AG10803 (cell line): ENCODE results near the gene ANKRD33B.

ENCODE experiments used
- DNase-seq: peaks from one replicate; pipeline ENCODE4 v3.0.0; 2010; ENCODE audit warnings: low read depth
- H3K4me3 ChIP-seq: 2 replicates; pipeline ENCODE4 v1.5.1; 2011; ENCODE audit warnings: mild to moderate bottlenecking, low read length, control low read depth
- TF ChIP-seq, protein P1 (sequence below): conservative IDR thresholded peaks from 2 replicates; pipeline ENCODE4 v1.5.1; 2011; ENCODE audit warnings: mild to moderate bottlenecking, low read length, control low read depth, inconsistent platforms

ANKRD33B gene

GRCh38 chr5:10668697-10669096 lies 104.8 kb downstream of the ANKRD33B start:
- no peak overlapping the region for H3K4me3 ChIP-seq
- TF ChIP-seq, protein P1, sequence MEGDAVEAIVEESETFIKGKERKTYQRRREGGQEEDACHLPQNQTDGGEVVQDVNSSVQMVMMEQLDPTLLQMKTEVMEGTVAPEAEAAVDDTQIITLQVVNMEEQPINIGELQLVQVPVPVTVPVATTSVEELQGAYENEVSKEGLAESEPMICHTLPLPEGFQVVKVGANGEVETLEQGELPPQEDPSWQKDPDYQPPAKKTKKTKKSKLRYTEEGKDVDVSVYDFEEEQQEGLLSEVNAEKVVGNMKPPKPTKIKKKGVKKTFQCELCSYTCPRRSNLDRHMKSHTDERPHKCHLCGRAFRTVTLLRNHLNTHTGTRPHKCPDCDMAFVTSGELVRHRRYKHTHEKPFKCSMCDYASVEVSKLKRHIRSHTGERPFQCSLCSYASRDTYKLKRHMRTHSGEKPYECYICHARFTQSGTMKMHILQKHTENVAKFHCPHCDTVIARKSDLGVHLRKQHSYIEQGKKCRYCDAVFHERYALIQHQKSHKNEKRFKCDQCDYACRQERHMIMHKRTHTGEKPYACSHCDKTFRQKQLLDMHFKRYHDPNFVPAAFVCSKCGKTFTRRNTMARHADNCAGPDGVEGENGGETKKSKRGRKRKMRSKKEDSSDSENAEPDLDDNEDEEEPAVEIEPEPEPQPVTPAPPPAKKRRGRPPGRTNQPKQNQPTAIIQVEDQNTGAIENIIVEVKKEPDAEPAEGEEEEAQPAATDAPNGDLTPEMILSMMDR, result no peak
- no peak for DNase-seq

DNA sequence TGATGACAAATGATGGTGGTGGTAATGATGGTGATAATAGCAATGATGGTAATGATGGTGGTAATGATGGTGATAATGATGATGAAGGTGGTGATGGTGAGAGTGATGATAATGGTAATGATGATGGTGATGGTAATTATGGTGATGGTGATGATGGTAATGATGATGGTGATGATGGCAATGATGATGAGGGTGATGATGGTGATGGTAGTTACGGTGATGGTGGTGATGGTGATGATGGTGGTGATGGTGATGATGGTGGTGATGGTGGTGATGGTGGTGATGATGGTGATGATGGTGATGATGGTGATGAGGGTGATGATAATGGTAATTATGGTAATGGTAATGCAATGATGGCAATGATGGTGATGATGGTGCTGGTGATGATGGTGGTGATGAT lies 106.1 kb downstream of the ANKRD33B start:
- TF ChIP-seq, protein P1, result no peak
- no peak overlapping the region for H3K4me3 ChIP-seq

DNA sequence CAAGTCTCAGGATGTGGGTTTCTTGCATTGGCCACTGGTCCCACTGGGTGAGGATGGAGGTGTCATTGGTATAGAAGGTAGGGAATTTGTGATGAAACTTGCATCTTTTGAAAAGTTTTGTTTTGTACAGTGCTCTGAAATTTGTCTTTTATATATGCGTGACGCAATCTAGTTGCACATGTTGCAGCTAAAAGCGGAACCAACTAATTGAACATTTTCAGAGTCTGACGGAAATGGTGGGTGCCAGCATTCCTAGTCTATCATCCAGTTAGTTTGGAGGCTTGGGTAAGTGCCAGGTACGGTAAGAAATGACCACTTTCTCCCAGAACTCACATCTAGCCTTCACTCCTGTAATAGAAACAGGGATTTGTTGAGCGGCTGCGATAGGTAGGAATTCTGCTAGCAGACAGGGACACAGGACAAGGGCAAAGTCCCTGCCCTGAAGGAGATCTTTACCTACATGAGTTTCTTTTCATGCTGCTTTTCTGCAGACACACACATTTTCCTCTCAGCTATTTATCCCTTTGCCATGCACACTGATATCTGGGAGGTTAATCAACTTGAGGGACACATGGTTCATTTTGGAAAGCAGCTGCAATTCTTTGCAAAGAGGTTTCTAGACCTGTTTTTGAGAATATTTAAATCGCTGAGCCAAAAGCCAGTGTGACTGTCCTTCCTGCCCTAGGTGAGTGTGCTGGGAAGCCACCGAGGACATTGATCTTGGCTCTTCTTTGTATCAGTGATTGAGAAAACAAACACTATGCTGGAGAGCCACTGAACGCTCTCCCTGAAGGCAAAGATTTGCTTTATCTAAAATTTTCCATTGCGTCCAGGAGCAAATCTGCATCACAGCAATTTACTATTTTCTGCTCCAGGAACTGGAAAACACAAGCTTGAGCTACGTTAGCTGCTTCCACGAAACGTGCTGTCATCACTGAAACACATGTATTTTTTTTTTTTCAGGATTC lies 107.5 kb downstream of the ANKRD33B start:
- no peak overlapping the region for H3K4me3 ChIP-seq
- TF ChIP-seq, protein P1, result no peak
- peak; percentile 66 for DNase-seq

More for the DNA sequence above, 106.1 kb downstream of the ANKRD33B start:
- no peak for DNase-seq

DNA sequence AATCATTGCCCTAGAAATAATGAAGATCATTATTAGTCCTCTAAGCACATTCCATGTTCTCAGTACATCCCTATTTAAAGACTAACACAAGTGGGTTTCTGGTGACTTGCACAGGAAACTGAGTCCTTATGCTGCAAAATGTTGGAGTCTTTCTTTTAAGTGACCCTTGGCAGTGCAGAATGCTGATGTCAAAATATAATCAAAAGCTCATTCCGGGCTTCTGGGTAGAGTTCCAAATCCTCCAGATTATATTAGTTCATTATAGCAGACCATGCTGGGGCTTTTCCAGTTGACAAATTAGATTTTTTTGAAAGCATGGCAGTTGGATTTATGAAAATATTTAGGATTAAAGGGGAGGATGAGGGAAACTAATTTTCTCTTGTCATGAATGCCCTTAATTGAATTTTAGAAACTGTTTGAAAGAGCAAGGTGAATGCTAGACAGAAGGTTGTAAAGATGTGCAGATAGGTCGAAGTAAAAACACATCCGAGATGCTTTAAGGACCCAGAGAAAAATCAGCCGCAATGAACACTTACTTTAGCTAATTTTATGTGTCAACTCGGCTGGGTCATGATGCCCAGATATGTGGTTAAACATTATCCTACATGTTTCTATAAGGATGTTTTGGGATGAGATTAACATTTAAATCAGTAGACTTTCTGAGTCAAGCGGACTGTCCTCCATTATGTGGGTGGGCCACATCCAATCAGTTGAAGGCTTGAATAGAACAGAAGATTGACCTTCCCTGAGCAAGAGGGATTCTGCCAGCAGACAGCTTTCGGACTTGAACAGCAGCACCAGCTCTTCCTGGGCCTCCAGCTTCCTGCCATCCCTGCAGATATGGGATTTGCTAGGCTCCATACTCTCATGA lies 108.5 kb downstream of the ANKRD33B start:
- no peak overlapping the region for H3K4me3 ChIP-seq
- TF ChIP-seq, protein P1, result no peak
- no peak for DNase-seq

DNA sequence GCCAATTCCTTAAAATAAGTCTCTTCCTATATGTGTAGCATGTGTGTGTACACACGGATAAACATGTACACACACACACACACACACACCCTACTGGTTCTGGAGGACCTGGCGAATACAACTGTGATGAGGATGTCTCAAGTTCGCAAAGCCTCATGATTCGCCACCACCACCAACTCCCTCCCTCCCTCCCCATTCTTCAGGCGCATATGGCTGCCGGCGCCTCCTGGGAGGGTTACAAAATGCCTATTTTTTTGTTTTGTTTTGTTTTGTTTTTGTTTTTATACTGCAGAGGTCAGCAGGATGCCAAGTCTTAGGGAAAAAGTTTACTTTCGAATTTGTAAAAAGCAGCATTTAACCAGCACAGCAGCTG lies 109.1 kb downstream of the ANKRD33B start:
- DNase-seq, result no peak
- no peak overlapping the region for H3K4me3 ChIP-seq
- TF ChIP-seq, protein P1, result no peak

DNA sequence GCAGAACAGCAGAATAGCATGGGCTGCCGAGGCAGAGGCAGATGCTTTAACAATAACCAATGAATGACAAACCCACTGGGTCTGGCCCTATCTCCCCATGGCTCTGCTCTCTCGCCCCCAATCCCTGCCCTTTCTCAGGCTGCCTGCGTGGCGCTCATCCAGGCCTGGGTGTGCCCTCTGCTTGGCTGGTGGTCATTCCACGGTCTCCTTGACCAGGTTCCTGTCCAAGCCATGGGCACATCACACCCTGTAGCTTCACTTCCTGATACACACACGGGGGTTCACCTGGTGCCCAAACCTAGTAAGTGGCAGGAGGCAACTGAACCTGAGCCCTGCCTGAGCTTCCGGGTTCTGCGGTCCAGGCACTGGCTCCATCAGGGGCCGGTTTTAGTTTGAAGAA lies 109.5 kb downstream of the ANKRD33B start:
- DNase-seq, result no peak
- no peak overlapping the region for H3K4me3 ChIP-seq
- TF ChIP-seq, protein P1, result no peak
